Right renal cortex interstitium (tissue), 3 donors: ENCODE results near the gene FHOD3. TPM values are rescaled to one million over a fixed set of nuclear protein-coding genes. Genes with fewer than 3 reads are reported as not detected.

Experiments
- DNase-seq, 3 donors: peaks; one replicate each; pipeline ENCODE4 v3.0.0-alpha.2; 2013; ENCODE audit warnings: low read depth in 3 of 3, low spot score in 2 of 3
- polyA plus RNA-seq, 3 donors: library from polyadenylated mRNA; unstranded; fragments of 120-200 nt; gene quantifications; one replicate each; pipeline ENCODE4 v1.2.1, GENCODE V29; 2013; ENCODE audit not compliant: insufficient read length in 3 of 3

FHOD3 gene
- polyA plus RNA-seq, 3 donors, result 39.8 to 45.6 (median 40.1) TPM

GRCh38 chr18:36610661-36611060, 313.1 kb downstream of the FHOD3 start:
- no peak for DNase-seq

DNA sequence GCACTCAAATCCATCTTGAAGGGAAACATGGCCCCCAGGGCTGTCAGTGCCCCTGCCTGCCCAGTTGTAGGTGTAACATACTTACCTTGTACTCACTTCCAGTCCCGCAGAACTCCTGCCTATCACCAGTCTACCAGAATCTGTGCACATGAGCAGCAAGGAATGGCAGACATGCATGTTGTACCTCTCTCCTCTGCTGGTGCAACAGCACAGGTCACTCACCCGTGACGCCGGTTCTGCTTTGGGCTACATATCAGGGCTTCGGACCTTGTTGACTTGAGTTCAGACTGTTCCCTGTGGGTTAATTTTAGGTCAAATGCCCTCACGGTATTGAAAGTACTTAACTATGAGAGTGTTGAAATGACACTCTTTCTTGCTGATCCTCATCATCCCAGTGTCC, 315.6 kb downstream of the FHOD3 start:
- DNase-seq, result no peak

- DNase-seq, result no peak
Observed at GRCh38 chr18:36613810-36614209, 316.3 kb downstream of the FHOD3 start.

- no peak for DNase-seq
Observed at GRCh38 chr18:36620788-36621187, 323.3 kb downstream of the FHOD3 start.

GRCh38 chr18:36622610-36623009, 325.1 kb downstream of the FHOD3 start:
- DNase-seq, result no peak

- DNase-seq, result no peak
Observed at GRCh38 chr18:36623091-36623490, 325.6 kb downstream of the FHOD3 start.

DNA sequence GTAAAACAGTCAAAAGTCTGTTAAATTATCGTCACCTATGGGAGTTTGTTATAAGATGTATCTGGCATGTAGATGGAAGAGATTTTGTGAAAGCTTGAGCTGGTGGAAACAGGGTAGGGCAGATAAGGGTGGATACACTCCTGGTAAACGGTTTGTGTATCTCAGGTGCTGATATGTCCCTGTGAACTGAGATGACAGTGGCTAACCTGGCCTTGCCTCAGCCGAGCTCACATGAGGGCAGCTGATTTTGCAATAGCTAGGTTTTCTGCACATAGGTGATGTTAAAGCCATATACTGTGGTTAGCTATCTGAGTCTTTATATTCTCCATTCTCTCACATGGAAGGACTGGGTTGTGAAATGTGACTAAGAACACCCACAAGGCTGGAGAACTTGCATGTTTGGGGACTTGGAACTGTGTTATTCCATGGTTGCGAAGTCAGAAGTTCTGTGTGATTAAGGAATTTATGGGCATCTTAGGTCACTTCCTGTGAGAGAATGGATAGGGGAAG, 326.2 kb downstream of the FHOD3 start:
- no peak for DNase-seq

DNA sequence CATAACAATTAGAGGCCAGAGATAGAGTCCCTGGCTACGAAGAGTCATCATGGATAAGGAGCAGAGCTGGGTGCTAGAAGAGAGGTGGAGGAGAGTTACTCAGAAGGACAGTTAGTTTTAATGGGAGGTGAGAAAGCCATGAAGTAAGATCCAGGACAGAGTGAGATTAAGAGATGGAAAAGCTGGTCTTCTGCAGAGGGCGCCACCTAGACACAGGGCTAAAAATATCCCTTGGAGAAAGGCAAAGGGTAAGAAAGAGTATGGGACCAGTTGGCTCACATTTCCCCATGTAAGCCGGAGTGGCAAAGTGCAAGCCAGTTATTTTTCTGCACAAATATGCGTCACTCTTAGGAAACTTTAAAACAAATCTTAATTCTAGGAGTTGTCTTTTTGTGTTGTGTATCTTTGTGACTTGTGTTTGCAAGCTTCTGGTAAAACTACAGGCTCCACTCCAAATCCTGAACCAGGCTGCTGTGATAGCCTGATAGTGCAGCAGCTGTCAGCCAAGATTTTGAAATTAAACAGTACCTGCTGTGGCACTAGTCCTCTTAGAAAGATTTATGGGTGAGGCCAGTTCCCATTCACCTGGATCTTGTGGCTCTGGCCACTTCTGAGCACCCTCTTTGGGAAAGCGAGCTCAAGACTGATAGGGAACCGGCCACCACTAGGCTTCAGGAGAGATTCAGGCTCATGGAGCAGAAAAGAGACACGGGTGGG, 327.1 kb downstream of the FHOD3 start:
- DNase-seq, result no peak

GRCh38 chr18:36625386-36625785, 327.9 kb downstream of the FHOD3 start:
- no peak for DNase-seq

DNA sequence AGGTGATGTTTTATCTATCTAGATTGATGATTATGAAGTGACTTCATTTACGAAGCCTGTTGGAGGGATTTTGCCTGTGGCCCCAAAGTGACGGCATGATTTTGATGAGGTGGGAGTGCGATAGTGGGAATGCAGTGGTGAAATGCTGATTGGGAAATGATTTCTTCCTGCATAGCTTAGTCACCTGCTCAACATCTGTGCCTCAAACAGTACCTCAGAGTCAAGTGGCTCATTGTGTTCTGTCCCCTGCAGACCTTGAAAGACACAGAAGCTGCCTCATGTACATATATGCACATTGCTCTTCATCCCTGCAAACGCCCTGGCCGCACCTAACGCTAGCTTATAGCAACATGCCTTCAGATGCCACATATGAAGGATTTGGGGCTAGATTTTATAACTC, 330.1 kb downstream of the FHOD3 start:
- no peak for DNase-seq

DNA sequence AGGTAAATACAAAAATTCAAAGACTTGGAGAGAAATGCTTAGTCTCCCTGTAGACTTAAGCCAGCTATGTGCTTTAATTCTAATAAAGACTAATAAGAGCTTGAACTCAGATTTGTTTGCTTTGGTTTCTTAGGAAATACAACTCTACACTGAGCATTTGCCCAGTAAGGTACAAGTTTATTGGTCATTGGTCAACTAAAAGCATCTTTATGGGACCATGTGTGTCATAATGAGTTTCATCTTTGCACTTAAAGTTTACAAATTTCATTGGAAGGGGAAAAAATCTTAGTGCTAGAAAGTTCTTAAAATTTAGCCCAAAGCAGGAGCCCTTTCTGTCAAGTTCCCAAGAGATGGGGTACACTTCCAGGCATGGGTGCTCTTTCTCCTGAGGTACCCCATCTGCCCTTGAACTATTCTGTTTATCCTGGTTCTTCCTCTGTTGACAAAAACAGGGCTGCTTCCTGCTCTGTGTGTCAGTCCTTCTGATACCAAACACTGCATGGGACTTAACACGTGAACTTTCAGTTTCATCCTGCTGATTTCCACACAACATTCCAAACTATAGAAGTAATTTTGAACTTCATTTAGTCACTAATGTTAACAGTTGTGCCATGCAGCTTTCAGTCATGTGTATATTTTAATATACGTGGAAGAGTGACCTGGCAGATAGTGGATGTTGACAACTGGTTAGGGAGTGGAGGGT, 331.1 kb downstream of the FHOD3 start:
- DNase-seq, result no peak

GRCh38 chr18:36629138-36629530, 331.6 kb downstream of the FHOD3 start:
- DNase-seq, result no peak

GRCh38 chr18:36629836-36630235, 332.3 kb downstream of the FHOD3 start:
- no peak for DNase-seq

DNA sequence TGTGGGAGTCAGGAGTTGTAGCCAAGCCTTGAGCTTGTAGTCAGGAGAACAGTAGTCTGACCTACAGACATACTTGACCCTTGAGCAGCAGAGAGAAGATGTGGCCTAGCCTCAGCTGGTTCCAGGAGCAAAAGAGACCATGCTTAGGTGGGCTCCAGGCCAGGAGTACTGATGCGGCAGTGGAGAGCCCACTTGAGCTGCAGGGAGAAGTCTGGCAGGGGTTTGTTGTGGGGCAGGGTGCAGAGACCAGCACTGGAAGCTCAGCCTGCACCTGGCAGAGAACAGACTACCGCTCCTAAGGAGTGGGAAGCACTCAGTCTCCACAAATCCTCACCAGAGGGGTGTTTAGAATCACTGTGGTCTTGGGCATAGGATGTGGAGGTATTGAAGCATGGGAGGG, 333.4 kb downstream of the FHOD3 start:
- DNase-seq, result no peak

DNA sequence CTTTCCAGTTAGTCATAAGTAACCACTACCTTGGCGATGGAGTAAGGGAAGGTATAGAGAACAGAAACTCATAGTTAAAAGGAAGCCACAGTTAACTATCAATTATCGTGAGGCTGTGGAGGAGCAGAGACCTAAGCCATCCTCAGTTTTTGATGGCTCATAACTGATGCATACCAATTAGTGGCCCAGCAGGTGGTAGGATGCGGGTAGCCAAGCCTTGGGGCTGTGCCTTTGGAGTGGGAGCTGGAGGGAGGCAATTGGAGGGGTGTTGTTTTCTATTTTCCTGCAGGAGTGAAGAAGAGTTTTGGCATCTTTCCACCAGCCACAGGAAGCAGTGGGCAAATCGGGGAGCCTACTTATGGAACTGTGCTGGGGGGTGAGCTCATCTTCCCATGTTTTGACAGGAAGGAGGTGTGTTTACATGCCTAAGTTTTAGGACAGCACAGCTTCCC, 336.5 kb downstream of the FHOD3 start:
- DNase-seq, result no peak

GRCh38 chr18:36634573-36635216, 337.2 kb downstream of the FHOD3 start:
- DNase-seq, result no peak

DNA sequence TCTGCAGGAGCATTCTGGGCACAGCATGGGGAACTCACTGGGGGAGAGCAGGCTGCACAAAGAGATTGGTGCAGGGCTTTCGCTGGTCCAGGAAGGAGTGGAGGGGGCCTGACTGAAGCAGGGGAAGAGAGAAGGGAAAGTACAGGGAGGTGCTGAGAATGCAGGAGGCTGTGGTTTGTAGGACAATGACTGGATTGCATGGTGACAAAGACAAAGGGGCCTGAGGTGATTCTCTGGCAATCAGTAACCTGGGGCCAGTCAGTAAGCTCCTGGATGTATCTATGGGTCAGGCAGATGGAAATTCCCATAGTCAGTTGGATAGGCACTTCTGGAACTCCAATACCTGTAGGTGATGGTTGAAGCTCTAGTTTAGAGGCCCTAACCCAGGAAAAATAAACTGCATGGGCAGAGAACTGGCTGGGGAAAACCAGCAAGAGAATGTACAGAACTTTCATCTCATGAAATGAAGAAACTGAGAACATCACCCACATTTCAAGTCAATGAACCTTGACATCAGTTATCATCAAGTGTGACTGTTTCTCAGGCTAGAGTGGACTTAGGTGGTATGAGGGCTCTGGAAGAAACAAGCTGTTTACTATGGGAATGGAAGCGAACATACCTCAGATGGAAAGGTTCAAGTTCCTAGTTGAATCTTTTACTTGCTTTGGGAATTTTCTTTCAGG, 338.0 kb downstream of the FHOD3 start:
- no peak for DNase-seq

- no peak for DNase-seq
Observed at GRCh38 chr18:36636237-36636817, 338.8 kb downstream of the FHOD3 start.

GRCh38 chr18:36638224-36638623, 340.7 kb downstream of the FHOD3 start:
- no peak for DNase-seq
